Gastrocnemius medialis (tissue), 4 donors: Measurements from ENCODE around the gene CRYBA1.

ENCODE experiments used
- CTCF ChIP-seq, 5 experiments: fragments of 450-650 bp in 3 of 5; fragments of 200-600 bp in 2 of 5; sonication (generic) in 2 of 5; IDR thresholded peaks in 4 of 5; conservative IDR thresholded peaks in 1 of 5; 1 replicate in 4 of 5; 2 replicates in 1 of 5; pipeline ENCODE4 v1.5.1; 2016 to 2019; ENCODE audit warnings: antibody characterized with exemption in 5 of 5, mild to moderate bottlenecking in 3 of 5, moderate library complexity in 3 of 5
- POLR2A ChIP-seq, 2 donors: fragments of 450-650 bp; IDR thresholded peaks; one replicate each; pipeline ENCODE4 v1.6.1; 2017; ENCODE audit warnings: antibody characterized with exemption in 2 of 2, mild to moderate bottlenecking in 2 of 2, moderate library complexity in 2 of 2

- no peak for TF ChIP-seq CTCF (IDR thresholded peaks at IDR 0.05 in 4 of 5, conservative IDR thresholded peaks at IDR 0.05 in 1 of 5)
- TF ChIP-seq POLR2A (IDR thresholded peaks at IDR 0.05): no peak
Measured at GRCh38 chr17:29197516-29198272, 49.0 kb upstream of the CRYBA1 start.
